Thyroid gland (tissue), 4 donors: Measurements from ENCODE around the gene OR4C6. TPM values are rescaled to one million over a fixed set of nuclear protein-coding genes. Genes with fewer than 3 reads are reported as not detected.

Experiments used
- DNase-seq, 2 donors: peaks; one replicate each; pipeline ENCODE4 v3.0.0-alpha.2; 2019
- H3K27ac ChIP-seq, 3 donors: fragments of 200-600 bp; sonication (generic); 1 replicate in 2 of 3; 2 replicates in 1 of 3; pipeline ENCODE4 v1.5.1; 2016 to 2019; ENCODE audit warnings: mild to moderate bottlenecking in 1 of 3, moderate library complexity in 1 of 3
- H3K27me3 ChIP-seq: fragments of 200-600 bp; sonication (generic); one replicate; pipeline ENCODE4 v1.5.1; 2019
- H3K36me3 ChIP-seq, 2 donors: fragments of 200-600 bp; sonication (generic); one replicate each; pipeline ENCODE4 v1.5.1; 2016 to 2019
- H3K4me1 ChIP-seq, 2 donors: fragments of 200-600 bp; sonication (generic); one replicate each; pipeline ENCODE4 v1.5.1; 2017 to 2019
- H3K4me3 ChIP-seq, 3 donors: fragments of 200-600 bp; sonication (generic); replicated peaks in 1 of 3; 1 replicate in 2 of 3; 2 replicates in 1 of 3; pipeline ENCODE4 v1.5.1; 2016; ENCODE audit warnings: mild to moderate bottlenecking in 1 of 3
- H3K9me3 ChIP-seq: fragments of 200-600 bp; sonication (generic); one replicate; pipeline ENCODE4 v1.5.1; 2017
- POLR2A ChIP-seq, 2 donors: fragments of 450-650 bp; IDR thresholded peaks; one replicate each; pipeline ENCODE4 v1.6.1; 2017; ENCODE audit warnings: antibody characterized with exemption in 2 of 2, mild to moderate bottlenecking in 2 of 2, moderate library complexity in 1 of 2
- WGBS, 2 donors: methylation state at CpG; one replicate each; pipeline ENCODE4 v1.1.5; 2017; 5-methylcytosine and 5-hydroxymethylcytosine counted together
- intact Hi-C: fragments of 100-400 bp; cut with DNase I; formaldehyde crosslinking; loops from one replicate; pipeline ENCODE4 v1.15.1; 2023
- total RNA-seq, 4 donors: library from RNA; depleted of rRNA; stranded (reverse); fragments of >200 nt; gene quantifications; one replicate each; pipeline ENCODE4 v1.2.3, GENCODE V29; 2016
- TF ChIP-seq, protein P1 (sequence below), 6 experiments: fragments of 200-600 bp in 3 of 6; fragments of 450-650 bp in 3 of 6; sonication (generic) in 3 of 6; IDR thresholded peaks; one replicate each; pipeline ENCODE4 v1.5.1; 2016 to 2019; ENCODE audit warnings: antibody characterized with exemption in 6 of 6, mild to moderate bottlenecking in 2 of 6, inconsistent platforms in 1 of 6, moderate library complexity in 1 of 6

OR4C6 gene
- total RNA-seq, 4 donors from 2014 or later = not detected

DNA sequence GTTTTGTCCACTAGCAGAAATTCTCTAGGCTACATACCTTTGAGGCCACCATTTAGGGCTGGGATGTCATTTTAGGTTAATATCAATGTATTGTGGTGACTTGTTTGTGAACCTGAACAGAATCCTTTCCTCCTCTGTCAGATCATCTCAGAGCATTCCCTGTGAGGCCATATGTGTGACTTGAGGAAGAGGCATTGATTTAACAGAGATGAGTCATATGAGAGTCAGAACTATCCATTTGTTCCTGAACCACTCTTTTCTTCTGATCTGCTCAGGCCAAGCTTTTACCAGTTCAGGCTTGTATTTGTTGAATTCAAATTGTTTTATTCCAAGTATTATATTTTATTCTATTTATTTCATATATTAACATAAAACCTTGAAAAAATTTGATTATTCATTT is 6.9 kb upstream of the OR4C6 start:
- Histone ChIP-seq H3K27me3 (no peaks in the 10 kb centered on the region), H3K9me3 (no peaks in the 10 kb centered on the region), H3K27ac (no peak overlapping the region), H3K36me3 (no peaks in the 10 kb centered on the region), H3K4me1 (no peaks in the 10 kb centered on the region), H3K4me3 (no peak overlapping the region)
- intact Hi-C loops = no loop called here
- TF ChIP-seq POLR2A (IDR thresholded peaks at IDR 0.05) = no peak
- TF ChIP-seq, protein P1, sequence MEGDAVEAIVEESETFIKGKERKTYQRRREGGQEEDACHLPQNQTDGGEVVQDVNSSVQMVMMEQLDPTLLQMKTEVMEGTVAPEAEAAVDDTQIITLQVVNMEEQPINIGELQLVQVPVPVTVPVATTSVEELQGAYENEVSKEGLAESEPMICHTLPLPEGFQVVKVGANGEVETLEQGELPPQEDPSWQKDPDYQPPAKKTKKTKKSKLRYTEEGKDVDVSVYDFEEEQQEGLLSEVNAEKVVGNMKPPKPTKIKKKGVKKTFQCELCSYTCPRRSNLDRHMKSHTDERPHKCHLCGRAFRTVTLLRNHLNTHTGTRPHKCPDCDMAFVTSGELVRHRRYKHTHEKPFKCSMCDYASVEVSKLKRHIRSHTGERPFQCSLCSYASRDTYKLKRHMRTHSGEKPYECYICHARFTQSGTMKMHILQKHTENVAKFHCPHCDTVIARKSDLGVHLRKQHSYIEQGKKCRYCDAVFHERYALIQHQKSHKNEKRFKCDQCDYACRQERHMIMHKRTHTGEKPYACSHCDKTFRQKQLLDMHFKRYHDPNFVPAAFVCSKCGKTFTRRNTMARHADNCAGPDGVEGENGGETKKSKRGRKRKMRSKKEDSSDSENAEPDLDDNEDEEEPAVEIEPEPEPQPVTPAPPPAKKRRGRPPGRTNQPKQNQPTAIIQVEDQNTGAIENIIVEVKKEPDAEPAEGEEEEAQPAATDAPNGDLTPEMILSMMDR (IDR thresholded peaks at IDR 0.05) = no peak
- DNase-seq = no peak

DNA sequence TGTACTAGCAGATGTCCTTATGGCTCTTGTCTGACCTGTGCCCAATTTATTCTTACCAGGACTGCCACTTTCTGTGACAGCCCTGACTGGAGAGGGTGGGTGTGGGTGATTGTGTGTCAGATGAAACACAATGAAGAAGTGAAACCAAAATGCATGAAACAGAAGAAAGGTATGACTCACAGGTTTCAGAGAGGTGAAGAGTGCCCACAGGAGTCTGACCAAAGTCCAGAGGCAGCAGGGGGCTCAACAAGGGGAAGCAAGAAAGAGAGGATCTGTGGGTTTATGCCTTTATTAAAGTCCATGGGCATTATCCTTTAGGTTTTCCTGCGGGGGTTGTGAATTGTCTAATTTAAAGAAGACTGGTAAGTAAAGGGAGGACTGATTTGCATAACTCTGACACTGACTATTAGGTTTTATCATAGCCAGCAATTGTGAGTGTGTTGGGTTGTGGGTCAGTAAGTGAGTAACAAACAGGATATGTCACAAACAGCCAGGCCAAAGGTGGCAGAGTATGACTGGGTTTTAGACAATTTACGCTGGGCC is 3.9 kb upstream of the OR4C6 start:
- DNase-seq = no peak
- WGBS, 2 donors = 86 to 96% methylated on average over 2 of the region's 2 CpGs
- Histone ChIP-seq H3K9me3 (no peaks in the 10 kb centered on the region), H3K27ac (no peak overlapping the region), H3K4me3 (no peak overlapping the region), H3K4me1 (no peaks in the 10 kb centered on the region), H3K36me3 (no peaks in the 10 kb centered on the region), H3K27me3 (no peaks in the 10 kb centered on the region)
- intact Hi-C loops = no loop called here
- no peak for TF ChIP-seq POLR2A (IDR thresholded peaks at IDR 0.05)
- TF ChIP-seq, protein P1 (IDR thresholded peaks at IDR 0.05) = no peak

DNA sequence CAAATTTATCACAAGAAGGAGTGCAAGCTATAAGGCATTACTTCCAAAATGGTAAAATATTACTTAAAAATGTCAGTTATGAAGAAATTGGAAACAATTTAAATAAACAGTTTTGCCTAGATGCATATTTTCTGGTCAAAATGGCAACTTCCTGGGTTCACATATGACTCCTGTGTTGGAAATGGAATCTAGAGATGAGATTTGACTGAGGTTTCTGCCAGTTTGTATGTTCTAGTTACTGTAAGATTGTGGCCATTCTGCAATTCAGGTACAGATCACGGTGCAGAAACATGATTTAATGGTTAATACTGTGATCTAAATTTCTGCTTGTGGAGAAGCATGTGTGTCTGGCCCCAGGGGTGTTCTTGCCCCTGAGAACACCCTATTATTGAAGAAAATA is 3.4 kb upstream of the OR4C6 start:
- no peaks in the 10 kb centered on the region for H3K4me1 ChIP-seq
- TF ChIP-seq, protein P1 (IDR thresholded peaks at IDR 0.05) = no peak
- no peak for TF ChIP-seq POLR2A (IDR thresholded peaks at IDR 0.05)
- intact Hi-C loops = no loop called here
- no peak for DNase-seq
- no peak overlapping the region for H3K27ac ChIP-seq
- H3K36me3 ChIP-seq = no peaks in the 10 kb centered on the region
- no peaks in the 10 kb centered on the region for H3K27me3 ChIP-seq
- H3K4me3 ChIP-seq = no peak overlapping the region
- 42 to 44% methylated on average over 1 of the region's 1 CpG for WGBS, 2 donors
- no peaks in the 10 kb centered on the region for H3K9me3 ChIP-seq

DNA sequence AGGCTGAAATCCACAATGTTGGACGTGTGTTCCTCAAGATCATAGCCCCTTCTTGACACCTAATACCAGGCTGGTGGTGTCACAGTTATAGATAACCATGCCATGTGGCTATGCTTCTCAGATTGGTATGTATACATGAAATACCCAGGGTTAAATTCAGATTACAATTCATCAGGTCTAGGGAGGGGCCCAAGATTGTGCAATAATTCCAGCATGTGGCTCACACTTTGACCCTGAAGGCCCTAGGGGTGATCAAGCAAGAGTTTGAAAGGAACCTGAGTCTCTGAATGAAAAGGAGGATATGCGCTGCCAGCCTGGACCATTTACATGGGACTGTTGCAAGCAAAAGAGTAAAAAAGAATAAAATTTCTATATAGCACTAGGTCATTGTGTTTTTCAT is 7.4 kb downstream of the OR4C6 start:
- intact Hi-C loops = no loop called here
- no peaks in the 10 kb centered on the region for H3K36me3 ChIP-seq
- H3K4me1 ChIP-seq = no peaks in the 10 kb centered on the region
- H3K27me3 ChIP-seq = no peaks in the 10 kb centered on the region
- 50 to 58% methylated on average over 2 of the region's 2 CpGs for WGBS, 2 donors
- H3K27ac ChIP-seq = no peak overlapping the region
- no peak for DNase-seq
- TF ChIP-seq POLR2A (IDR thresholded peaks at IDR 0.05) = no peak
- TF ChIP-seq, protein P1 (IDR thresholded peaks at IDR 0.05) = no peak
- H3K4me3 ChIP-seq = no peak overlapping the region
- H3K9me3 ChIP-seq = no peaks in the 10 kb centered on the region

DNA sequence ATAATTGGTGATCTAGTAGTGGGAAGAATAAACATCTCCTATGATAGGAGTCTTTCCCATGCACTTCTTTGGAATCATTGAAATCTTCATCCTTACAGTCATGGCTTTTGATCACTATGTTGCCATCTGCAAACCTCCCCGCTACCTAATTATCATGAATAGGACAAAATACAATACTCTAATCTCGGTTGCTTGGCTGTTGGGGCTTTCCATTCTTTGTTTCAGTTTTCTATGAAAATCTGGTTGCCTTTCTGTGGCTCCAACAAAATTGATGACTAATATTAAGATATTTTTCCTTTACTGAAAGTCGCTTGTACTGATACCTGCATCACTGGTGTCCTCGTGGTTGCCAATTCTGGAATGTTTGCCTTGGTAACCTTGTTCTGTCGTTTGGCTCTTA is 11.9 kb downstream of the OR4C6 start:
- Histone ChIP-seq H3K4me1 (no peaks in the 10 kb centered on the region), H3K27me3 (no peaks in the 10 kb centered on the region), H3K36me3 (no peaks in the 10 kb centered on the region), H3K27ac (no peak overlapping the region), H3K4me3 (no peak overlapping the region), H3K9me3 (no peaks in the 10 kb centered on the region)
- TF ChIP-seq, protein P1 (IDR thresholded peaks at IDR 0.05) = no peak
- no peak for TF ChIP-seq POLR2A (IDR thresholded peaks at IDR 0.05)
- DNase-seq = no peak
- intact Hi-C loops = no loop called here
- WGBS, 2 donors = 62 to 63% methylated on average over 5 of the region's 5 CpGs
